NB4 (cell line): ENCODE results near the gene ACBD6.

Experiments
- MYC ChIP-seq: IDR thresholded peaks from 2 replicates; pipeline ENCODE4 v1.6.1; 2011; ENCODE audit warnings: low read depth, low read length
- POLR2A ChIP-seq: IDR thresholded peaks from 2 replicates; pipeline ENCODE4 v1.6.1; 2011; ENCODE audit warnings: mild to moderate bottlenecking; ENCODE audit not compliant: insufficient read length; ENCODE audit errors: extremely low read depth
- TF ChIP-seq, protein P1 (sequence below): IDR thresholded peaks from one replicate; pipeline ENCODE4 v1.5.1; 2012; ENCODE audit warnings: low read depth, low read length
- TF ChIP-seq, protein P2 (sequence below): IDR thresholded peaks from 2 replicates; pipeline ENCODE4 v1.6.1; 2011; ENCODE audit warnings: low read depth, low read length

- TF ChIP-seq POLR2A (no peak), MYC (no peak)
- TF ChIP-seq, protein P1, sequence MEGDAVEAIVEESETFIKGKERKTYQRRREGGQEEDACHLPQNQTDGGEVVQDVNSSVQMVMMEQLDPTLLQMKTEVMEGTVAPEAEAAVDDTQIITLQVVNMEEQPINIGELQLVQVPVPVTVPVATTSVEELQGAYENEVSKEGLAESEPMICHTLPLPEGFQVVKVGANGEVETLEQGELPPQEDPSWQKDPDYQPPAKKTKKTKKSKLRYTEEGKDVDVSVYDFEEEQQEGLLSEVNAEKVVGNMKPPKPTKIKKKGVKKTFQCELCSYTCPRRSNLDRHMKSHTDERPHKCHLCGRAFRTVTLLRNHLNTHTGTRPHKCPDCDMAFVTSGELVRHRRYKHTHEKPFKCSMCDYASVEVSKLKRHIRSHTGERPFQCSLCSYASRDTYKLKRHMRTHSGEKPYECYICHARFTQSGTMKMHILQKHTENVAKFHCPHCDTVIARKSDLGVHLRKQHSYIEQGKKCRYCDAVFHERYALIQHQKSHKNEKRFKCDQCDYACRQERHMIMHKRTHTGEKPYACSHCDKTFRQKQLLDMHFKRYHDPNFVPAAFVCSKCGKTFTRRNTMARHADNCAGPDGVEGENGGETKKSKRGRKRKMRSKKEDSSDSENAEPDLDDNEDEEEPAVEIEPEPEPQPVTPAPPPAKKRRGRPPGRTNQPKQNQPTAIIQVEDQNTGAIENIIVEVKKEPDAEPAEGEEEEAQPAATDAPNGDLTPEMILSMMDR: no peak
- TF ChIP-seq, protein P2, sequence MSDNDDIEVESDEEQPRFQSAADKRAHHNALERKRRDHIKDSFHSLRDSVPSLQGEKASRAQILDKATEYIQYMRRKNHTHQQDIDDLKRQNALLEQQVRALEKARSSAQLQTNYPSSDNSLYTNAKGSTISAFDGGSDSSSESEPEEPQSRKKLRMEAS: no peak
These were observed 237.2 kb downstream of the ACBD6 start for GRCh38 chr1:180265201-180265600.
